GM12801 (cell line): Measurements from ENCODE around the gene LURAP1L.

ENCODE experiments used
- CTCF ChIP-seq: IDR thresholded peaks from one replicate; pipeline ENCODE4 v1.5.1; 2011; ENCODE audit warnings: control low read depth; ENCODE audit not compliant: insufficient read length; ENCODE audit errors: extremely low read depth

Gene LURAP1L

GRCh38 chr9:12859704-12860251 lies 85.0 kb downstream of the LURAP1L start:
- no peak for TF ChIP-seq CTCF

GRCh38 chr9:12860998-12861397 lies 86.2 kb downstream of the LURAP1L start:
- TF ChIP-seq CTCF: no peak

GRCh38 chr9:12862611-12863410 lies 88.0 kb downstream of the LURAP1L start:
- TF ChIP-seq CTCF: no peak

- no peak for TF ChIP-seq CTCF
Measured at GRCh38 chr9:12863618-12864017, 88.8 kb downstream of the LURAP1L start.
